A549 (cell line): ENCODE measurements around the gene ANKRD1. TPM values are rescaled to one million over a fixed set of nuclear protein-coding genes. Genes with fewer than 3 reads are reported as not detected.
"Not testable (repeated sequence)": the region's sequence is repeated elsewhere in the genome, so short reads cannot be mapped to it uniquely, and the experiment has no call there.

Experiments used
- ATAC-seq, 2 experiments: fragments of 200-7000 bp in 1 of 2; fragments of >200 bp in 1 of 2; cut with Nextera tagmentation in 1 of 2; cut with Tn5 transposase in 1 of 2; 3 replicates each; pipeline versions ENCODE4 v1.8.0 to v1.9.1; 2018 to 2020; ENCODE audit warnings: mild to moderate bottlenecking in 1 of 2, moderate library complexity in 1 of 2
- CTCF ChIA-PET: fragments of 300-600 bp; sonication (Branson Sonifier 250); formaldehyde crosslinking; extraction: SDS; loops from one replicate; lab custom pipeline; 2021; ENCODE audit warnings: antibody characterized with exemption, inconsistent platforms; lab: Yijun Ruan, JAX
- POLR2A ChIA-PET: fragments of 350-600 bp; formaldehyde crosslinking; extraction: SDS; loops from one replicate; lab custom pipeline; 2021; ENCODE audit warnings: antibody characterized with exemption, inconsistent platforms; lab: Yijun Ruan, JAX
- DNase-seq, 2 experiments: peaks; one replicate each; pipeline versions ENCODE4 v3.0.0 to v3.0.0-alpha.2; 2011 to 2016; ENCODE audit warnings: low read depth in 1 of 2, low spot score in 1 of 2
- FAIRE-seq: peaks from 2 replicates; lab custom pipeline; 2011; peaks lifted over from hg19 to GRCh38; lab: Jason Lieb, UNC
- H3K27ac ChIP-seq, 2 experiments: fragments of >200 bp; sonication (Bioruptor Twin); formaldehyde crosslinking; 3 replicates each; pipeline ENCODE4 v1.5.1; 2016 to 2017
- H3K4me1 ChIP-seq: fragments of >200 bp; sonication (Bioruptor Twin); formaldehyde crosslinking; 3 replicates; pipeline ENCODE4 v1.6.1; 2016
- H3K4me2 ChIP-seq: fragments of >200 bp; sonication (Bioruptor Twin); formaldehyde crosslinking; 3 replicates; pipeline ENCODE4 v1.6.1; 2016
- H3K4me3 ChIP-seq: fragments of >200 bp; sonication (Bioruptor Twin); formaldehyde crosslinking; 3 replicates; pipeline ENCODE4 v1.5.1; 2016
- H3K9me3 ChIP-seq: fragments of >200 bp; sonication (Bioruptor Twin); formaldehyde crosslinking; 3 replicates; pipeline ENCODE4 v1.6.1; 2016
- CHD2 ChIP-seq: fragments of 150-350 bp; IDR thresholded peaks from 2 replicates; pipeline ENCODE4 v1.6.1; 2014; ENCODE audit warnings: low read length; ENCODE audit not compliant: partially characterized antibody
- CHD4 ChIP-seq: fragments of 200-600 bp; sonication (generic); IDR thresholded peaks from 2 replicates; pipeline ENCODE4 v1.6.1; 2016; ENCODE audit warnings: antibody characterized with exemption, mild to moderate bottlenecking, borderline replicate concordance
- E2F6 ChIP-seq: IDR thresholded peaks from 2 replicates; pipeline ENCODE4 v1.6.1; 2012; ENCODE audit warnings: low read depth, borderline replicate concordance
- EHMT2 ChIP-seq: fragments of 200-600 bp; sonication (generic); IDR thresholded peaks from 2 replicates; pipeline ENCODE4 v1.6.1; 2016; ENCODE audit warnings: antibody characterized with exemption, low read depth, mild to moderate bottlenecking, moderate library complexity
- EP300 ChIP-seq, 2 experiments: fragments of >200 bp; sonication (Bioruptor Twin); formaldehyde crosslinking; IDR thresholded peaks; 2 replicates in 1 of 2; 3 replicates in 1 of 2; pipeline ENCODE4 v1.6.1; 2016 to 2017
- ESRRA ChIP-seq: fragments of 150-350 bp; IDR thresholded peaks from 2 replicates; pipeline ENCODE4 v1.6.1; 2014; ENCODE audit warnings: mild to moderate bottlenecking, low read length, borderline replicate concordance
- FOSB ChIP-seq: fragments of 250-450 bp; sonication (Bioruptor Pico); IDR thresholded peaks from 2 replicates; pipeline ENCODE4 v1.5.0; 2020; ENCODE audit warnings: mild to moderate bottlenecking, moderate library complexity
- FOXS1 ChIP-seq: fragments of 250-450 bp; sonication (Bioruptor Pico); IDR thresholded peaks from 2 replicates; pipeline ENCODE4 v1.5.0; 2020; ENCODE audit warnings: mild to moderate bottlenecking, moderate library complexity
- HDAC2 ChIP-seq: fragments of 200-600 bp; sonication (generic); IDR thresholded peaks from 2 replicates; pipeline ENCODE4 v1.6.1; 2016
- KDM1A ChIP-seq: fragments of 200-600 bp; sonication (generic); IDR thresholded peaks from 2 replicates; pipeline ENCODE4 v1.6.1; 2016; ENCODE audit warnings: low read depth, mild to moderate bottlenecking
- NPAS2 ChIP-seq: fragments of 250-450 bp; sonication (Bioruptor Pico); IDR thresholded peaks from 2 replicates; pipeline ENCODE4 v1.8.0; 2022; ENCODE audit warnings: mild to moderate bottlenecking, moderate library complexity, borderline replicate concordance
- PHF8 ChIP-seq: fragments of 200-600 bp; sonication (generic); IDR thresholded peaks from 2 replicates; pipeline ENCODE4 v1.6.1; 2016; ENCODE audit warnings: low read depth, mild to moderate bottlenecking, antibody characterized with exemption, moderate library complexity, borderline replicate concordance
- RAD21 ChIP-seq, 2 experiments: fragments of >200 bp in 1 of 2; sonication (Bioruptor Twin) in 1 of 2; formaldehyde crosslinking in 1 of 2; IDR thresholded peaks in 1 of 2; conservative IDR thresholded peaks in 1 of 2; 2 replicates in 1 of 2; 3 replicates in 1 of 2; pipeline ENCODE4 v1.6.1; 2012 to 2018; ENCODE audit warnings: inconsistent platforms in 1 of 2
- RARB ChIP-seq: fragments of 250-450 bp; sonication (Bioruptor Pico); IDR thresholded peaks from 2 replicates; pipeline ENCODE4 v1.8.0; 2021; ENCODE audit warnings: mild to moderate bottlenecking, moderate library complexity
- TFCP2L1 ChIP-seq: fragments of 250-450 bp; sonication (Bioruptor Pico); IDR thresholded peaks from 2 replicates; pipeline ENCODE4 v1.5.0; 2021; ENCODE audit warnings: mild to moderate bottlenecking
- TP53 ChIP-seq: fragments of 250-450 bp; sonication (Bioruptor Pico); IDR thresholded peaks from 2 replicates; pipeline ENCODE4 v1.5.0; 2021; ENCODE audit warnings: mild to moderate bottlenecking, moderate library complexity
- ZNF302 ChIP-seq: fragments of 250-450 bp; sonication (Bioruptor Pico); IDR thresholded peaks from 2 replicates; pipeline ENCODE4 v1.9.0; 2021; ENCODE audit warnings: inconsistent platforms, mild to moderate bottlenecking, moderate library complexity
- ZSCAN20 ChIP-seq: fragments of 250-450 bp; sonication (Bioruptor Pico); IDR thresholded peaks from 2 replicates; pipeline ENCODE4 v1.8.0; 2022; ENCODE audit warnings: mild to moderate bottlenecking, moderate library complexity
- WGBS: methylation state at CpG from one replicate; pipeline ENCODE4 v1.1.6; 2017; ENCODE audit errors: missing lambda C conversion rate; 5-methylcytosine and 5-hydroxymethylcytosine counted together
- polyA plus RNA-seq, 4 experiments: library from polyadenylated mRNA; depleted of rRNA in 3 of 4; stranded (reverse); fragments of >200 nt; fragmentation: RNase III in 1 of 4; extraction: RNeasy Plus Mini Kit Qiagen cat#74134 plus additional on column Dnase treatment in 1 of 4; gene quantifications; 2 replicates in 3 of 4; 3 replicates in 1 of 4; pipeline ENCODE4 v1.2.3, GENCODE V29; 2011 to 2017
- TF ChIP-seq, protein P1 (sequence below): fragments of 250-450 bp; sonication (Bioruptor Pico); IDR thresholded peaks from 2 replicates; pipeline ENCODE4 v1.5.0; 2020; ENCODE audit warnings: low read depth, mild to moderate bottlenecking, moderate library complexity
- TF ChIP-seq, protein P2 (sequence below): fragments of >200 bp; sonication (Bioruptor Twin); formaldehyde crosslinking; IDR thresholded peaks from 3 replicates; pipeline ENCODE4 v1.6.1; 2016
- TF ChIP-seq, protein P3 (sequence below): IDR thresholded peaks from 2 replicates; pipeline ENCODE4 v1.6.1; 2012
- TF ChIP-seq, protein P4 (sequence below): IDR thresholded peaks from 2 replicates; pipeline ENCODE4 v1.6.1; 2012

Gene ANKRD1
- polyA plus RNA-seq, 2 of the 4 experiments (the other 2 are of a cell fraction): 10.7 to 17.1 TPM

DNA sequence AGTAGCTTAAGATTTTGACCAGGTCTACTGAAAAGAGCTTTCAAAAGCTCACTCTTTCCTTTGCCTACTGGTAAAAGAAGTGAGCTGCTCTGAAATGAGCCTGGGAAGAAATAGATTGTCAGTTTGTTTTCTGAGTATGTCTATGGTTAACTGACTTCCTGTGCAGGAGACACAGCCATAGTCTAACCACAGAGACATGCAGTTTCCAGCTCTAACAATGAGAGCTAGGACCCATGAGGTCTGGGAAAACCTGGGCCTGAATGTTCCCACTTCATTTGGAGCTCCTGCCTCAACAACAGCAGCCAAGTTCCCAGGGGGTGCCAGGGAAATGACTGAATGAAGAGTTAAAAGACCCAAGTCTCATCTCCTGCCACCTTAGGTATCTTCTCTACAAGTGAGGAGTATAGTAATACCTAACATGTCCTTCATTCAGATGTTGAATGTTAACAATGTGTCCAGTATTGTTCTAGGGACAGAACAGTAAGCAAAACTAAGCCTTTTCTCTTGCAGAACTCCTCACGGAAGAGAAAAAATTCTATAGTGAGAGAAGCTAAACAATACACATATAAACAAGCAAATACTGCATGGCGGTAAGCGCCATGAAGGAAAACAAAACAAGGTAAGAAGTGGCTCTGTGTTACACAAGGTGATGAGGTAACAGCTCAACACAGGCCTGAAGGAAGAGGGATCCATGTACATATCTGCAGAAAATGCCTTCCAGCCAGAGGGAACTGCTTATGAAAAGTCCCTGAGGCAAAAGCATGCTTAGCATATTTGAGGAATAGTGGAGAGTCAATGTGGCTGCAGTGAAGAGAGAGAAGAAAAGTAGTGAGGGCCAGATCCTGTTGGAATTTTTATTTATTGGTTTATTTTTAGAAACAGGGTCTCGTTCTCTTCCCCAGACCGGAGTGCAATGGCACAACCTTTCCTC is 26.4 kb upstream of the ANKRD1 start (continued):
- TF ChIP-seq, protein P1, sequence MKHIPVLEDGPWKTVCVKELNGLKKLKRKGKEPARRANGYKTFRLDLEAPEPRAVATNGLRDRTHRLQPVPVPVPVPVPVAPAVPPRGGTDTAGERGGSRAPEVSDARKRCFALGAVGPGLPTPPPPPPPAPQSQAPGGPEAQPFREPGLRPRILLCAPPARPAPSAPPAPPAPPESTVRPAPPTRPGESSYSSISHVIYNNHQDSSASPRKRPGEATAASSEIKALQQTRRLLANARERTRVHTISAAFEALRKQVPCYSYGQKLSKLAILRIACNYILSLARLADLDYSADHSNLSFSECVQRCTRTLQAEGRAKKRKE (CRISPR knock-in tag): no peak
- no peak for TF ChIP-seq CHD4
- TF ChIP-seq NPAS2: no peak
- no peak for TF ChIP-seq ZSCAN20 (CRISPR knock-in tag)
- TF ChIP-seq ESRRA: no peak
- no peak for TF ChIP-seq FOSB

- ATAC-seq (no peak), DNase-seq (no peak), FAIRE-seq (no peak)
- TF ChIP-seq CHD2 (no peak), PHF8 (no peak), EP300 (IDR thresholded peaks at IDR 0.05) (no peak), RARB (CRISPR knock-in tag) (no peak), ZNF302 (CRISPR knock-in tag) (no peak), TP53 (CRISPR knock-in tag) (no peak), FOSB (no peak), CHD4 (no peak), HDAC2 (no peak), FOXS1 (CRISPR knock-in tag) (no peak), TFCP2L1 (CRISPR knock-in tag) (no peak), RAD21 (conservative IDR thresholded peaks at IDR 0.05 in 1 of 2, IDR thresholded peaks at IDR 0.05 in 1 of 2) (no peak)
- TF ChIP-seq, protein P2, sequence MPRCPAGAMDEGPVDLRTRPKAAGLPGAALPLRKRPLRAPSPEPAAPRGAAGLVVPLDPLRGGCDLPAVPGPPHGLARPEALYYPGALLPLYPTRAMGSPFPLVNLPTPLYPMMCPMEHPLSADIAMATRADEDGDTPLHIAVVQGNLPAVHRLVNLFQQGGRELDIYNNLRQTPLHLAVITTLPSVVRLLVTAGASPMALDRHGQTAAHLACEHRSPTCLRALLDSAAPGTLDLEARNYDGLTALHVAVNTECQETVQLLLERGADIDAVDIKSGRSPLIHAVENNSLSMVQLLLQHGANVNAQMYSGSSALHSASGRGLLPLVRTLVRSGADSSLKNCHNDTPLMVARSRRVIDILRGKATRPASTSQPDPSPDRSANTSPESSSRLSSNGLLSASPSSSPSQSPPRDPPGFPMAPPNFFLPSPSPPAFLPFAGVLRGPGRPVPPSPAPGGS: no peak
- Histone ChIP-seq H3K4me2 (no peak overlapping the region), H3K27ac (no peak overlapping the region), H3K9me3 (no peaks in the 10 kb centered on the region), H3K4me1 (no peaks in the 10 kb centered on the region), H3K4me3 (no peak overlapping the region)
- 91% methylated on average over 4 of the region's 4 CpGs for WGBS
- ChIA-PET CTCF (no interaction called here), POLR2A (no interaction called here)
These were observed 24.7 kb upstream of the ANKRD1 start for GRCh38 chr10:90945491-90946070.

- no peak overlapping the region for H3K4me3 ChIP-seq
- WGBS: 30% methylated on average over 1 of the region's 1 CpG
- FAIRE-seq (peak; percentile 7), ATAC-seq (no peak), DNase-seq (no peak)
- ChIA-PET POLR2A (no interaction called here), CTCF (no interaction called here)
- no peak for TF ChIP-seq E2F6
- TF ChIP-seq, protein P3, sequence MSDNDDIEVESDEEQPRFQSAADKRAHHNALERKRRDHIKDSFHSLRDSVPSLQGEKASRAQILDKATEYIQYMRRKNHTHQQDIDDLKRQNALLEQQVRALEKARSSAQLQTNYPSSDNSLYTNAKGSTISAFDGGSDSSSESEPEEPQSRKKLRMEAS: no peak
- no peak for TF ChIP-seq KDM1A
- TF ChIP-seq, protein P4, sequence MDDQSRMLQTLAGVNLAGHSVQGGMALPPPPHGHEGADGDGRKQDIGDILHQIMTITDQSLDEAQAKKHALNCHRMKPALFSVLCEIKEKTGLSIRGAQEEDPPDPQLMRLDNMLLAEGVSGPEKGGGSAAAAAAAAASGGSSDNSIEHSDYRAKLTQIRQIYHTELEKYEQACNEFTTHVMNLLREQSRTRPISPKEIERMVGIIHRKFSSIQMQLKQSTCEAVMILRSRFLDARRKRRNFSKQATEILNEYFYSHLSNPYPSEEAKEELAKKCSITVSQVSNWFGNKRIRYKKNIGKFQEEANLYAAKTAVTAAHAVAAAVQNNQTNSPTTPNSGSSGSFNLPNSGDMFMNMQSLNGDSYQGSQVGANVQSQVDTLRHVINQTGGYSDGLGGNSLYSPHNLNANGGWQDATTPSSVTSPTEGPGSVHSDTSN: no peak
- TF ChIP-seq, protein P1 (CRISPR knock-in tag): no peak
- TF ChIP-seq EHMT2: no peak
- no peaks in the 10 kb centered on the region for H3K4me1 ChIP-seq
- no peak overlapping the region for H3K27ac ChIP-seq
- H3K9me3 ChIP-seq: no peaks in the 10 kb centered on the region
- H3K4me2 ChIP-seq: no peak overlapping the region
These were observed 23.9 kb upstream of the ANKRD1 start for GRCh38 chr10:90944749-90945148.

DNA sequence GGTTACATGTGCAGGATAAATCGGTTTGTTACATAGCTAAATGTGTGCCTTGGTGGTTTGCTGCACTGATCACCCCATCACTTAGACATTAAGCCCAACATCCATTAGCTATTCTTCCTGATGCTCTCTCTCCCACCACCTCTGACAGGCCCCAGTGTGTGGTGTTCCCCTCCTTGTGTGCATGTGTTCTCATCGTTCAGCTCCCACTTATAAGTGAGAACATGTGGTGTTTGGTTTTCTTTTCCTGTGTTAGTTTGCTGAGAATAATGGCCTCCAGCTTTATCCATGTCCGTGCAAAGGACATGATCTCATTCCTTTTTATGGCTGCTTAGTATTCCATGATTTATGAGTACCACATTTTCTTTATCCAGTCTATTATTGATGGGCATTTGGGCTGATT is 22.1 kb upstream of the ANKRD1 start:
- H3K4me2 ChIP-seq, FAIRE-seq, DNase-seq, H3K9me3 ChIP-seq, H3K4me1 ChIP-seq, H3K4me3 ChIP-seq, POLR2A ChIA-PET, H3K27ac ChIP-seq, ATAC-seq: not testable (repeated sequence)
- 83% methylated on average over 3 of the region's 3 CpGs for WGBS
- CTCF ChIA-PET: interaction anchor here (1.0 kb wide), 1 partner anchor 9 kb away, joined by 3 read pairs; no protein-coding TSS in a partner anchor
